ENCODE data around the gene SLC41A3. TPM values are rescaled to one million over a fixed set of nuclear protein-coding genes. Genes with fewer than 3 reads are reported as not detected.

The SLC41A3 gene
- total and polyA plus RNA-seq, 2 of the 8 experiments (the other 6 are each of a cell fraction or from before 2014, with no cell fraction given), result 30.2 to 56.4 TPM

DNA sequence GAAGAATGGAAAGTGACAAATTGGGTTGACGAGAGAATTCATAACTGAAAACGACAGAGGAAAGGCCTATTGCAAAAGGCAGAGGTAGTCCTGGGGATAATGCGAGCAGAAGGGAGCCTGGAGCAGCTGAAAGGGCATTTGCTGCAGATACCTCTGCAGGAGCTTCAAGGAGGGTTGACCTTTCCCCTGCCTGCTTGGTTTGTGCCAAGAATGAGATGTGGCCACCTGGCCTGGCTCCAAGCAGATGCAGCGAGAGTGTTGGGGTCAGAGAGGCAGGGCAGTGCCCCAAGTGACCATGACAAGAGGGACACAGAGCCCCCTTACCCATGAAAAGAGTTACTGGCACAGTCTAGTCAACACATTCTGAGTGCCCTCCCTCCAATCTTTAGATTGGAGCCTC is 43.5 kb downstream of the SLC41A3 start:
- H3K4me2 ChIP-seq (ENCODE audit: insufficient read depth in 1 of 2, low read depth in 2 of 2, low read length in 2 of 2), result no peak overlapping the region
- H3K36me3 ChIP-seq (ENCODE audit: control insufficient read depth in 2 of 4, insufficient read depth in 4 of 4, low read length in 3 of 4), result peaks cover 0 to 4% (median 1%) of the 10 kb centered on the region in 4 experiments; a peak in 2 of 8 replicates
- no peaks in the 10 kb centered on the region for H3K23me2 ChIP-seq (ENCODE audit: low read depth, low read length)
- no peaks in the 10 kb centered on the region for H3K79me1 ChIP-seq (ENCODE audit: low read depth, low read length)
- CTCF ChIA-PET (ENCODE audit: partially characterized antibody), result no interaction called here
- H3K27me3 ChIP-seq (replicated peaks in 1 of 4; ENCODE audit: control insufficient read depth in 3 of 4, extremely low read depth in 1 of 4, insufficient read depth in 3 of 4, low read length in 3 of 4), result no peaks in the 10 kb centered on the region
- POLR2A ChIA-PET (ENCODE audit: partially characterized antibody), result no interaction called here
- WGBS, 2 experiments (ENCODE audit: extremely low coverage in 1 of 2, insufficient coverage in 1 of 2, insufficient read length in 1 of 2, insufficient replicate concordance in 2 of 2, low coverage in 1 of 2, low lambda C conversion rate in 2 of 2, missing lambda C conversion rate in 1 of 2), result 84% methylated on average over 4 of the region's 4 CpGs; no CpG with 5 or more reads in 1 of the 2 experiments
- H4K8ac ChIP-seq (ENCODE audit: extremely low read depth, insufficient read depth, low read length), result 0 out of 2 replicates have a peak overlapping the region, but pooled peaks have one; percentile 16
- TF ChIP-seq CHD2 (IDR thresholded peaks at IDR 0.05; ENCODE audit: low read length) (no peak), TBP (IDR thresholded peaks at IDR 0.05; ENCODE audit: low read depth, low read length) (no peak), SIRT6 (IDR thresholded peaks at IDR 0.05; ENCODE audit: low read length) (no peak)
- DNase-seq (ENCODE audit: low read depth in 1 of 2, low spot score in 2 of 2), result no peak
- H3K79me2 ChIP-seq (ENCODE audit: control insufficient read depth in 1 of 2, insufficient read depth in 2 of 2, low read length in 2 of 2), result no peaks in the 10 kb centered on the region
- peaks cover 9 to 10% of the 10 kb centered on the region in 2 experiments; a peak in 3 of 4 replicates for H3K9me3 ChIP-seq (ENCODE audit: insufficient read depth in 2 of 2, low read depth in 1 of 2, low read length in 1 of 2)
- H3K4me1 ChIP-seq (replicated peaks in 1 of 4; ENCODE audit: control insufficient read depth in 3 of 4, insufficient read depth in 4 of 4, low read length in 3 of 4), result peaks cover 0 to 7% (median 2%) of the 10 kb centered on the region in 4 experiments; a peak in 4 of 7 replicates
- H4K20me1 ChIP-seq (replicated peaks in 1 of 2; ENCODE audit: control insufficient read depth in 1 of 2, insufficient read depth in 2 of 2, low read length in 2 of 2), result no peaks in the 10 kb centered on the region
- H3K56ac ChIP-seq (replicated peaks; ENCODE audit: insufficient read length, low read depth, low read length), result no peak overlapping the region
- no peak overlapping the region for H3K9ac ChIP-seq (replicated peaks in 1 of 4; ENCODE audit: extremely low read depth in 1 of 4, low read depth in 3 of 4, low read length in 3 of 4)
- no peak overlapping the region for H4K5ac ChIP-seq (ENCODE audit: insufficient read length, low read depth, low read length)
- H2BK15ac ChIP-seq (ENCODE audit: low read length), result no peak overlapping the region
- H3K27ac ChIP-seq (ENCODE audit: low read depth, low read length), result no peak overlapping the region
- no peak overlapping the region for H2AFZ ChIP-seq (ENCODE audit: low read length)
- H3K14ac ChIP-seq (ENCODE audit: insufficient read length), result no peak overlapping the region
- no peak overlapping the region for H3K4ac ChIP-seq (replicated peaks; ENCODE audit: insufficient read length, low read depth, low read length)
- H2AK5ac ChIP-seq (ENCODE audit: low read depth, low read length), result no peak overlapping the region
- no peak overlapping the region for H2BK120ac ChIP-seq (replicated peaks; ENCODE audit: low read depth, low read length)
- H3K18ac ChIP-seq (ENCODE audit: extremely low read depth, low read length), result no peak overlapping the region
- H3K23ac ChIP-seq (ENCODE audit: insufficient read length), result no peak overlapping the region
- H4K91ac ChIP-seq (replicated peaks; ENCODE audit: insufficient read length, low read length), result no peak overlapping the region
- H2BK20ac ChIP-seq (ENCODE audit: low read length), result no peak overlapping the region
- no peak overlapping the region for H3K4me3 ChIP-seq (ENCODE audit: extremely low read depth in 1 of 4, insufficient read depth in 2 of 4, low read depth in 3 of 4, low read length in 4 of 4)
- FAIRE-seq, result no peak
- no peak overlapping the region for H2BK12ac ChIP-seq (ENCODE audit: low read depth, low read length)
- no peak overlapping the region for H2BK5ac ChIP-seq (ENCODE audit: low read depth, low read length)
